HepG2 (cell line): ENCODE measurements around the gene NUP93. TPM values are rescaled to one million over a fixed set of nuclear protein-coding genes. Genes with fewer than 3 reads are reported as not detected.

Experiments
- CC2D1A ChIP-seq: sonication (generic); formaldehyde crosslinking; IDR thresholded peaks from 2 replicates; pipeline ENCODE4 v1.8.1; 2023; ENCODE audit warnings: mild to moderate bottlenecking, missing genetic modification reagents
- HBP1 ChIP-seq: IDR thresholded peaks from 2 replicates; pipeline ENCODE4 v1.6.1; 2016; ENCODE audit warnings: low read depth, control low read depth
- HMGXB3 ChIP-seq: sonication (generic); formaldehyde crosslinking; IDR thresholded peaks from 2 replicates; pipeline ENCODE4 v1.4.0; 2020; ENCODE audit warnings: missing genetic modification reagents, borderline replicate concordance
- HMGXB4 ChIP-seq, 2 experiments: sonication (generic) in 1 of 2; formaldehyde crosslinking in 1 of 2; IDR thresholded peaks; 2 replicates each; pipeline versions ENCODE4 v1.4.0 to v1.6.1; 2018 to 2020; ENCODE audit warnings: missing genetic modification reagents in 2 of 2, borderline replicate concordance in 1 of 2, low read depth in 1 of 2, mild to moderate bottlenecking in 1 of 2, missing biosample characterization in 1 of 2
- KDM2A ChIP-seq: sonication (generic); formaldehyde crosslinking; IDR thresholded peaks from 2 replicates; pipeline ENCODE4 v1.4.0; 2020; ENCODE audit warnings: low read depth, missing genetic modification reagents, borderline replicate concordance
- PRDM15 ChIP-seq: sonication (generic); formaldehyde crosslinking; IDR thresholded peaks from 2 replicates; pipeline ENCODE4 v1.4.0; 2020; ENCODE audit warnings: missing genetic modification reagents
- PRDM4 ChIP-seq: sonication (generic); formaldehyde crosslinking; IDR thresholded peaks from 2 replicates; pipeline ENCODE4 v1.9.0; 2021; ENCODE audit warnings: missing genetic modification reagents, borderline replicate concordance
- PREB ChIP-seq: sonication (generic); formaldehyde crosslinking; IDR thresholded peaks from 2 replicates; pipeline ENCODE4 v1.4.0; 2020; ENCODE audit warnings: missing genetic modification reagents
- RBFOX2 ChIP-seq: fragments of 200-400 bp; formaldehyde crosslinking; IDR thresholded peaks from 2 replicates; pipeline ENCODE4 v1.6.1; 2017; ENCODE audit warnings: low read depth, mild to moderate bottlenecking, low read length
- RELA ChIP-seq: sonication (generic); formaldehyde crosslinking; IDR thresholded peaks from 2 replicates; pipeline ENCODE4 v1.4.0; 2020; ENCODE audit warnings: missing genetic modification reagents
- polyA plus RNA-seq, 8 experiments: library from polyadenylated mRNA; depleted of rRNA in 3 of 8; stranded (reverse) in 7 of 8; unstranded in 1 of 8; fragments of >200 nt; fragmentation: Illumina TruSeq in 4 of 8; extraction: Trizol in 4 of 8; gene quantifications; 2 replicates each; pipeline versions ENCODE4 v1.2.1 to v1.2.3, GENCODE V29; 2011 to 2016; ENCODE audit warnings: low read depth in 4 of 8, missing spikeins in 1 of 8, mixed read lengths in 1 of 8; ENCODE audit not compliant: insufficient read depth in 1 of 8
- total RNA-seq, 5 experiments: library from RNA; depleted of rRNA; stranded (reverse); fragments of >200 nt; fragmentation: Illumina TruSeq; extraction: Trizol; gene quantifications; 2 replicates each; pipeline ENCODE4 v1.2.3, GENCODE V29; 2016; ENCODE audit warnings: low read depth in 1 of 5

The NUP93 gene
- total and polyA plus RNA-seq, 2 of the 13 experiments (the other 11 are each of a cell fraction or from before 2014, with no cell fraction given) = 58.5 to 140 TPM

- TF ChIP-seq HMGXB4 (CRISPR knock-in tag; IDR thresholded peaks at IDR 0.05; ENCODE audit: borderline replicate concordance in 1 of 2, low read depth in 1 of 2) = no peak; a peak in 1 of 4 replicates
- TF ChIP-seq PRDM4 (CRISPR knock-in tag) = no peak
- TF ChIP-seq HBP1 = no peak
- TF ChIP-seq RBFOX2 = 0 out of 2 replicates have a peak, but pooled peaks have one; percentile 28
- TF ChIP-seq PRDM15 (CRISPR knock-in tag) = no peak
- peak; percentile 32; the same call in 1 of the 2 replicates for TF ChIP-seq KDM2A (CRISPR knock-in tag)
- TF ChIP-seq RELA (CRISPR knock-in tag) = no peak
- TF ChIP-seq CC2D1A (CRISPR knock-in tag) = no peak
- TF ChIP-seq HMGXB3 (CRISPR knock-in tag) = no peak
- TF ChIP-seq PREB = no peak
These were observed 120.1 kb downstream of the NUP93 start (continued) for GRCh38 chr16:56849690-56850680.
